ENCODE measurements around the gene LRRFIP1. TPM values are rescaled to one million over a fixed set of nuclear protein-coding genes. Genes with fewer than 3 reads are reported as not detected.

LRRFIP1 gene
- total and polyA plus RNA-seq, 2 donors (not counting 1 experiment from before 2014, with no cell fraction given) = 42.0 to 139 TPM

GRCh38 chr2:237742191-237742590, 114.8 kb downstream of the LRRFIP1 start:
- Histone ChIP-seq H3K4me2 (replicated peaks; ENCODE audit: low read depth, low read length, poor library complexity, severe bottlenecking) (no peak overlapping the region), H3K4me3 (ENCODE audit: control extremely low read depth in 1 of 5, extremely low read depth in 1 of 5, insufficient read depth in 1 of 5, low read depth in 2 of 5, low read length in 4 of 5) (no peak overlapping the region), H3K36me3 (replicated peaks in 1 of 2; ENCODE audit: control extremely low read depth in 1 of 2, control insufficient read depth in 1 of 2, extremely low read depth in 1 of 2, insufficient read depth in 2 of 2, low read length in 1 of 2) (peaks cover 0 to 42% of the 10 kb centered on the region in 2 experiments), H4K20me1 (ENCODE audit: control insufficient read depth, insufficient read depth, low read length, poor library complexity, severe bottlenecking) (peaks cover 97% of the 10 kb centered on the region), H3K79me2 (ENCODE audit: control insufficient read depth, insufficient read depth, low read length) (peaks cover 77% of the 10 kb centered on the region), H3K9ac (ENCODE audit: low read length) (no peak overlapping the region), H3K4me1 (ENCODE audit: control insufficient read depth in 2 of 2, insufficient read depth in 2 of 2, low read length in 2 of 2) (peaks cover 0 to 2% of the 10 kb centered on the region in 2 donors), H2AFZ (ENCODE audit: insufficient read depth, low read depth, low read length, poor library complexity, severe bottlenecking) (no peak overlapping the region), H3K27ac (ENCODE audit: low read length in 2 of 2) (peak overlapping the region in 1 of 2 donors; percentile 8), H3K27me3 (replicated peaks in 1 of 4; ENCODE audit: control extremely low read depth in 1 of 4, control insufficient read depth in 3 of 4, insufficient read depth in 4 of 4, low read length in 3 of 4) (no peaks in the 10 kb centered on the region), H3K9me3 (ENCODE audit: control extremely low read depth in 1 of 3, control insufficient read depth in 2 of 3, insufficient read depth in 1 of 3, low read length in 2 of 3) (no peaks in the 10 kb centered on the region)
- intact Hi-C loops (cut with micrococcal nuclease) = no loop called here
- ChIA-PET CTCF (interaction anchor here (0.6 to 7.5 kb wide), 9 partner anchors 12 to 232 kb away, joined by 3 to 269 read pairs (median 37); no protein-coding TSS in a partner anchor), POLR2A (no interaction called here)
- WGBS (ENCODE audit: insufficient coverage) = 100% methylated on average over 10 of the region's 12 CpGs
- H3K4me3 Mint-ChIP-seq = no peak overlapping the region
- no peak overlapping the region for H3K27ac Mint-ChIP-seq
- no peaks in the 10 kb centered on the region for H3K9me3 Mint-ChIP-seq (ENCODE audit: insufficient read depth)
- H3K27me3 Mint-ChIP-seq = no peaks in the 10 kb centered on the region
- no peak for ATAC-seq (ENCODE audit: low read depth)
- H3K4me1 Mint-ChIP-seq = peaks cover 48% of the 10 kb centered on the region
- TF ChIP-seq EZH2 (IDR thresholded peaks at IDR 0.05; ENCODE audit: borderline replicate concordance, insufficient read depth, low read depth, low read length, poor library complexity, severe bottlenecking) (no peak), CTCF (IDR thresholded peaks at IDR 0.05) (no peak)
- no peak for DNase-seq

DNA sequence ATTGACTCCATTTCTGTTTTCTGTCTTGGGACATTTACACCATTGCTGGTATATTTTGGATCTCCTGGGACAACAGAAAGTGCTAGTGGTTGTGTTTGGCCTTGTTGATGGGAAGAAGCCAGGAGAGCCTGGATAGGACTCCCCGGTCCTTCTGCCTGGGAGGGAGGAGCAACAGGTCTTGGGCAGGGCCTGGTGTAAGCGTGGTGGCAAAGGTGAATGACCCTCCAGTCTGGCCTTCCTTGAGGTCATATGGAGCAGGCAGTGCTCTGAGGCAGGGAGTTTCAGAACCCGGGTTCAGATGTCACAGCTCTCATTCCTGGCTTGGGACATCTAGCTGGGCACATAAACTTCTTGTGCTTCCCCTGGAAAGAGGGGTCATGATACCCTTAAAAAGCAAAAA, 115.2 kb downstream of the LRRFIP1 start:
- Histone ChIP-seq H4K20me1 (ENCODE audit: control insufficient read depth, insufficient read depth, low read length, poor library complexity, severe bottlenecking) (peaks cover 97% of the 10 kb centered on the region), H3K4me3 (ENCODE audit: control extremely low read depth in 1 of 5, extremely low read depth in 1 of 5, insufficient read depth in 1 of 5, low read depth in 2 of 5, low read length in 4 of 5) (no peak overlapping the region), H3K9me3 (ENCODE audit: control extremely low read depth in 1 of 3, control insufficient read depth in 2 of 3, insufficient read depth in 1 of 3, low read length in 2 of 3) (no peaks in the 10 kb centered on the region), H3K27ac (ENCODE audit: low read length in 2 of 2) (peak overlapping the region in 1 of 2 donors; percentile 8), H3K4me1 (ENCODE audit: control insufficient read depth in 2 of 2, insufficient read depth in 2 of 2, low read length in 2 of 2) (peaks cover 0 to 2% of the 10 kb centered on the region in 2 donors), H3K9ac (ENCODE audit: low read length) (no peak overlapping the region), H3K4me2 (replicated peaks; ENCODE audit: low read depth, low read length, poor library complexity, severe bottlenecking) (no peak overlapping the region), H3K79me2 (ENCODE audit: control insufficient read depth, insufficient read depth, low read length) (peaks cover 77% of the 10 kb centered on the region), H2AFZ (ENCODE audit: insufficient read depth, low read depth, low read length, poor library complexity, severe bottlenecking) (no peak overlapping the region), H3K27me3 (replicated peaks in 1 of 4; ENCODE audit: control extremely low read depth in 1 of 4, control insufficient read depth in 3 of 4, insufficient read depth in 4 of 4, low read length in 3 of 4) (no peaks in the 10 kb centered on the region), H3K36me3 (replicated peaks in 1 of 2; ENCODE audit: control extremely low read depth in 1 of 2, control insufficient read depth in 1 of 2, extremely low read depth in 1 of 2, insufficient read depth in 2 of 2, low read length in 1 of 2) (peaks cover 0 to 41% of the 10 kb centered on the region in 2 experiments)
- intact Hi-C loops (cut with micrococcal nuclease) = no loop called here
- Mint-ChIP-seq H3K4me3 (no peak overlapping the region), H3K27ac (peak overlapping the region; percentile 38), H3K27me3 (no peaks in the 10 kb centered on the region), H3K4me1 (peaks cover 48% of the 10 kb centered on the region), H3K9me3 (ENCODE audit: insufficient read depth) (no peaks in the 10 kb centered on the region)
- CTCF ChIA-PET = interaction anchor here (0.6 to 7.5 kb wide), 11 partner anchors 18 to 1896 kb away, joined by 3 to 269 read pairs (median 4); no protein-coding TSS in a partner anchor
- TF ChIP-seq EZH2 (IDR thresholded peaks at IDR 0.05; ENCODE audit: borderline replicate concordance, insufficient read depth, low read depth, low read length, poor library complexity, severe bottlenecking) = no peak
- no peak for TF ChIP-seq CTCF (IDR thresholded peaks at IDR 0.05)
- DNase-seq = no peak
- POLR2A ChIA-PET = interaction anchor here (0.7 kb wide), 1 partner anchor 17 kb away, joined by 4 read pairs; no protein-coding TSS in a partner anchor
- no peak for ATAC-seq (ENCODE audit: low read depth)
- WGBS (ENCODE audit: insufficient coverage) = 94% methylated on average over 3 of the region's 3 CpGs
